Measurements from ENCODE around the gene DHRS9.

- TF ChIP-seq, protein P1, sequence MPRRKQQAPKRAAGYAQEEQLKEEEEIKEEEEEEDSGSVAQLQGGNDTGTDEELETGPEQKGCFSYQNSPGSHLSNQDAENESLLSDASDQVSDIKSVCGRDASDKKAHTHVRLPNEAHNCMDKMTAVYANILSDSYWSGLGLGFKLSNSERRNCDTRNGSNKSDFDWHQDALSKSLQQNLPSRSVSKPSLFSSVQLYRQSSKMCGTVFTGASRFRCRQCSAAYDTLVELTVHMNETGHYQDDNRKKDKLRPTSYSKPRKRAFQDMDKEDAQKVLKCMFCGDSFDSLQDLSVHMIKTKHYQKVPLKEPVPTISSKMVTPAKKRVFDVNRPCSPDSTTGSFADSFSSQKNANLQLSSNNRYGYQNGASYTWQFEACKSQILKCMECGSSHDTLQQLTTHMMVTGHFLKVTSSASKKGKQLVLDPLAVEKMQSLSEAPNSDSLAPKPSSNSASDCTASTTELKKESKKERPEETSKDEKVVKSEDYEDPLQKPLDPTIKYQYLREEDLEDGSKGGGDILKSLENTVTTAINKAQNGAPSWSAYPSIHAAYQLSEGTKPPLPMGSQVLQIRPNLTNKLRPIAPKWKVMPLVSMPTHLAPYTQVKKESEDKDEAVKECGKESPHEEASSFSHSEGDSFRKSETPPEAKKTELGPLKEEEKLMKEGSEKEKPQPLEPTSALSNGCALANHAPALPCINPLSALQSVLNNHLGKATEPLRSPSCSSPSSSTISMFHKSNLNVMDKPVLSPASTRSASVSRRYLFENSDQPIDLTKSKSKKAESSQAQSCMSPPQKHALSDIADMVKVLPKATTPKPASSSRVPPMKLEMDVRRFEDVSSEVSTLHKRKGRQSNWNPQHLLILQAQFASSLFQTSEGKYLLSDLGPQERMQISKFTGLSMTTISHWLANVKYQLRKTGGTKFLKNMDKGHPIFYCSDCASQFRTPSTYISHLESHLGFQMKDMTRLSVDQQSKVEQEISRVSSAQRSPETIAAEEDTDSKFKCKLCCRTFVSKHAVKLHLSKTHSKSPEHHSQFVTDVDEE (CRISPR knock-in tag; IDR thresholded peaks at IDR 0.05) = no peak
- TF ChIP-seq ZFP3 (CRISPR knock-in tag; IDR thresholded peaks at IDR 0.05) (no peak), CSDC2 (CRISPR knock-in tag; IDR thresholded peaks at IDR 0.05) (no peak), PATZ1 (CRISPR knock-in tag; IDR thresholded peaks at IDR 0.05; ENCODE audit: borderline replicate concordance) (no peak), ARNTL (CRISPR knock-in tag; IDR thresholded peaks at IDR 0.05; ENCODE audit: borderline replicate concordance, low read depth) (no peak), OSR1 (CRISPR knock-in tag; IDR thresholded peaks at IDR 0.05) (no peak), ZNF8 (CRISPR knock-in tag; IDR thresholded peaks at IDR 0.05) (no peak)
- TF ChIP-seq, protein P2, sequence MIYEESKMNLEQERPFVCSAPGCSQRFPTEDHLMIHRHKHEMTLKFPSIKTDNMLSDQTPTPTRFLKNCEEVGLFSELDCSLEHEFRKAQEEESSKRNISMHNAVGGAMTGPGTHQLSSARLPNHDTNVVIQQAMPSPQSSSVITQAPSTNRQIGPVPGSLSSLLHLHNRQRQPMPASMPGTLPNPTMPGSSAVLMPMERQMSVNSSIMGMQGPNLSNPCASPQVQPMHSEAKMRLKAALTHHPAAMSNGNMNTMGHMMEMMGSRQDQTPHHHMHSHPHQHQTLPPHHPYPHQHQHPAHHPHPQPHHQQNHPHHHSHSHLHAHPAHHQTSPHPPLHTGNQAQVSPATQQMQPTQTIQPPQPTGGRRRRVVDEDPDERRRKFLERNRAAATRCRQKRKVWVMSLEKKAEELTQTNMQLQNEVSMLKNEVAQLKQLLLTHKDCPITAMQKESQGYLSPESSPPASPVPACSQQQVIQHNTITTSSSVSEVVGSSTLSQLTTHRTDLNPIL (CRISPR knock-in tag; IDR thresholded peaks at IDR 0.05; ENCODE audit: low read depth) = no peak
Observed at GRCh38 chr2:169029341-169029740, 40.0 kb upstream of the DHRS9 start.

Measured in SK-N-SH treated with all-trans-retinoic acid at 6 μM for 48 hours (cell line).